HG03565 (cell line): ENCODE data around the gene SHTN1.

Experiments
- ATAC-seq: cut with Tn5 transposase; IDR thresholded peaks from one replicate; pipeline ENCODE4 v1.9.1; 2021; ENCODE audit warnings: mild to moderate bottlenecking, moderate library complexity; ENCODE audit not compliant: unreplicated experiment

The SHTN1 gene

DNA sequence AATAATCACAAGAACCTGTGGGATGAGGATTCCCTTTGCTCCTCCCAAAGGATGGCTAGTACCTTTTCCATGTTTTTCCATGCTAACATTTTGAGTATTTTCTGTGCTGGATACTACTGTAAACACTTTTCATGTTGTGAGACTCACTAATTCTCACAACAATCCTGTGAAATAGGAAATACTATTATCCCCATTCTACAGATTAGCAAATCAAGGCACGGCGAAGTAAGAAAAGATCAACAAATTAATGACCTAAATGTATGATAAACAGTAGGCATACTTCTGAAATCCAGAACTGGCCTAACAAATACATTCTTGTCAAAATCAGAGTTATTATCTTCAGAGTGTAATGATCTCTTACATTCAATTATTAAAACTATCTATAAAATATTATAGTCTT is 86.4 kb downstream of the SHTN1 start:
- ATAC-seq, result no peak

DNA sequence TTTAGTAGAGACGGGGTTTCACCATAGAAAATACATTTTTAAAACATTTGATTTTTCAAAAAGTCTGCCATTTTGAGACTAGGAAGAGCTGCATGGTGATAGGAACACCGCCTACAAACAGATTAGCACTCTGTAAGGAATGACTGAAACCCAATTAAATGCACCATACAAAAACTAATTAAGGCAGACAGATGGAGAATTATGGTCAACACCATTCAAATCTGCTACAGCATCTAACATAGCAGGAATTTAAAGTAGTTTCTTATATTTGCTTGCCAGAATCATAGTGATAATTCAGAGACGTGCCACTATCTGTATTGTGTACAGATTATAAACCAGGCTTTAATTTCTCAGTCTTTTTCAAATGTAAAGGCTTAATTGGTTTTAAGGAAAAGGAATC is 87.5 kb downstream of the SHTN1 start:
- no peak for ATAC-seq

DNA sequence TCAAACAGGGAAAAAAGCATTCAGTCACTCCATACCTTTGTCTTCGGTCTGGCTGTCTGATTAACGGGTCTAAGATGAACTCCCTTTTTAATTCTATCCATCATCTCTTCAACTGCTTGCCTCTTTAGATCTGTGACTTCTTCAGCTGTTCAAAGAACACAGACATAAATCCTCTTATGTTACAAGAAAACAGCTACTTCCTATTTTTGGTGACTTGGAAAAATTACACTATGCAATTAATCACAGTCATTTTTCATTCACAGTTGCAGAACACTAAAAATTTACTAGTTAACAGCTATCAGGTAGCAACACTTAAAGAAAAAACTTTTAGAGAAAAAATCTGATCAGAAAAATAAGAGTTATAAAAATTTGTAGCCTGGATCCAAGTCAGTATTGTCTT is 89.6 kb downstream of the SHTN1 start:
- ATAC-seq, result no peak

DNA sequence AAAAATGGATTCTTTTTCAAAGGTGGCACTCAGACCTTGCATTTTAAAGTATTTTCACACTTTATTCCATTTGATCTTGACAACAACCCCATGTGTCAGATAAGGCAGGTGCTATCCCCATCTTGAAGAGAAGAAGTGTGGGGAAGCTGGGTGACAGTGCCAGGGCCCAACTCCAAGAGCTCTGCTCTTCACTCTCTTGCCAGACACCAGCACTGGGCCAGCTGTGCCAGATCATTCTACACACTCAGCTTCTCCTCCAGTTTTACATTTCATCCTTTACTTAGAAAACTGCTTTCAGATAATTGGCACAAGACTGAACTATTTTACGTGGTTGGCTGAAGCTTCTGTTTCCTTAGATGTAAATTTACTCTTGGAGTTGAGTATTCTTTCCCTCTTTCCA is 91.3 kb downstream of the SHTN1 start:
- no peak for ATAC-seq

DNA sequence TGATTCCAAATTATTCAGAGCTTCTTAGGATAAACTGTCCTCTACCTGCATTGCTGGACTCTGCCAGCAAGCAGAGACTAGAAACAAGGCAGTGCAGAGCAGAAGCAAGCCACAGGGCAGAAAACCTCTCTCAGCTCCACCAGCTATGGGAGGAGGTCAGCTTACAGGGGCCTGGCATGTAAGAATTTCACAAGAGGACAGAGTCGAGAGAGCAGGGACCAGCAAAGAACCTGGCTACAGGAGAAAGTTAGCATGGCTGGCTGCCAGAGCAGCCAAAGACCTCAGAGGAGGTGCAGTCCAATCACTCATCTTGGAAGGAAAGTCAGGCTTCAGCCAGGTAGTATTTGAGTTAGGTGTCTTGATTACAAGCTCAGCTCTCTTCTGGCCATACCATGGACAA is 92.8 kb downstream of the SHTN1 start:
- ATAC-seq, result no peak

DNA sequence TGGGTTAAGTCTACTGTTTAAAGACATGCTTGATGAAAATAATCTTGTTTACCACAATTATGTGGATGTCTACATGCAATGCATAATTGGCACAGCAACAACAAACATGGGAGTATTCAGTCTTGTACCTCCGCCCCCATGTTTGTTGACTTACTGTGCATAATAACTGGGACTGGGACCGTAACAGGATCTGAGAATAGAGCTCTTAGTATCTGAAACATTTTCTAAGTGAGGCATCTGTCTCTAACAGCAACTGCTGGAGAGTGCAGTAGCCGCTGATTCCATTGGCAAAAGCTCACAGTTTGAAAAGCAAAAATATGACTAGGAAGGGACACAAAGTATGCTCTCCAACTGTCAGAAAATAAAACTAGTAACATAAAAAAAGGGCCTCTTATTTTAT is 94.1 kb downstream of the SHTN1 start:
- no peak for ATAC-seq

DNA sequence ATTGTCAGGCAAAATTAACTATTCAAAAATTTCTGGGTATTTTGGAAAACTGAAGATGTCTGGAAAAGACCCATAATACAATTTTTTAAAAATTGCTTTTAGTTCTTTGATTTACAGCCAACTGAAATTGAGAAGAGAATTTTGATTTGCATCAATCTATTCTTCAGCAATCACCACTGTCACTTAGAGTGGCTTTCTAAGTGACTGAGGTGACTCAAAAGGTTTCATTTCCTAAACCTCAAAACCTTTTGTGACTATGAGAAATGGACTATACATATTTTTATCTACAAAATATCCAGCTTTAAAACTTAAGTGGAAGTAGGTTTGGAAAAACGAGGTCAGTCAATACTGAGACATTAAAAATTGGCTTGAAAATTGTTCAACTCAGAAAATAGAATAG is 95.7 kb downstream of the SHTN1 start:
- ATAC-seq, result no peak

DNA sequence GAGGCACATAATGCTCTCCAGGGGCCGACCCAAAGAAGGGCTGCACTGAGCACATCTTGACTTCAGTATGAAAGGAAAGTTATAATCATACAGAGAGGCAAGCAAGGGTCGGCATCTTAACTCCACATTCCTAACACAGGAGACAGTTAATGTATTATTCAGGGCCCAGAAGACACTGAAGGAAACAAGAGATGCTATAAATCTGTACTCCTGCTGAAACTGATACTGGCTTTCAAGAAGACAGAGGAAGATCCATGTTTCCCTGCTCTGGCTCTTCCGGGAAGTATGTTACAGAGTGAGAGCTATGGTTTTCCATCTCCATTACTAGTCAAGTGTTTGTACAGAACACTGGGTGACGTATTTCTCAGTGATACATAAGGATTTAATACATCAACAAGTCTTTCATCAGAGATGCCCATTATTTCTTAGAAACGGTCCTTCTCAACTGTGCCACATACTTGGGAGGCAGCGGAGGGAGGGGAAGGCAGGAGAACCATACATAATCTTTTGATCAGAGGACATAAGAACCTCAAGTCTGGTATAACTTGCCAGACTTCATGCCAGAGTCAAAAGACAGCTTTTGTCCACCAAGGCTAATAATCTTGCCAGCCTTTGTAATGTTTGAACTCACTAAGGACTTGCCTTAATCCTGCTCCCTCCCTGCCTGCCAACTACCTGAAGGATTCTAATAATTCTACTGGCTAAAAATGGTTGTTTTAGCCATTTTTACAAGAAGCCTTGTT is 97.6 kb downstream of the SHTN1 start:
- ATAC-seq, result no peak

DNA sequence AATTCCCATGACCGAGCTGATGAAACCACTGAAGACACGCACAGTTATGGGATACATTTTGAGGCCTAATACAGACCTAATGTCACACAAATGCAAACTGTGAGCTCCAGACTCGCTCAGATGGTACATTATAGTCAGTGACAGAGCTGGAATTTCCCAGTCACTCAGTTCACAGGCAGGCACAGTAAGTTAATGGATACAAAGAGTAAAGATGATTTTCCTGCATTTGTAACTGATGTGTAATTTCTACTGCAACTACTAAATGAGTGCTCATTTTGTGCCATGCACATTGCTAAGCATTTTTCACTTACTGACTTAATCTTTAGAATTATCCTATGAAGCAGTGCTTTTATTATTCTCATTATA is 99.2 kb downstream of the SHTN1 start:
- ATAC-seq, result no peak

DNA sequence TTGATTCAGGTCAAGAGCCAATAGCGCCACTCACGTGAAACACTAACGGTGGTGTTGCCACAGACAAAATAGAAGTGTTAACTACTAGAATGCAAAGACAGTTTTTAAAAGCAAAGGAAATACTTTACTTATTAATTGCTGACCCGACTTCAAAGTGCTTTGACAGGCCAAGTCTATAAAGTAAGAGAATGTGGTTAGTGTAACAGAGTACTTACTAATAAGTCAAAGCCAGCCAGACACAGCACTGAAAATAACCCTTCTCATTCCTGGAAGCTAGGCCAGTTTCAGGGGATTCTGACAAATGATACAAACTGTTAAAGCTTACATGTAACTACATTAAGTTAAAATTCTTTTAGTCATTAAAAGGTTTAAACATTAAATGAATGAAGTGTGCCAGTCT is 105.4 kb downstream of the SHTN1 start:
- no peak for ATAC-seq

DNA sequence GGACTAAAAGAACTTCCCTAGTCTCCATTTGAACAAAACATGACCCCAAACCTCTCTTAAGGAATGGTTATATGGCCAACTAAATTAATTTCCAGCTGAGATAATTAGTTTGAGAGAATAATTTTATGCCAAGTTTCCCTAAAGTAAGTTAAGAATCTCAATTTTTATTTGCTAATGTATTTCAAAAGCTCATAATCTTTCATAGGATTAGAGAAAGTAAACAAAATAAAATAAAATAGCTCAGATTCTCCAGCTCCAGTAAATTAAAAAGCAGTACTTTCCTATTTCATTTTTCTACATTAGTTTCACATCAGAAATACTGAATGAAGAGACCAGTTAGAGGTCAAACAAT is 111.3 kb downstream of the SHTN1 start:
- no peak for ATAC-seq

DNA sequence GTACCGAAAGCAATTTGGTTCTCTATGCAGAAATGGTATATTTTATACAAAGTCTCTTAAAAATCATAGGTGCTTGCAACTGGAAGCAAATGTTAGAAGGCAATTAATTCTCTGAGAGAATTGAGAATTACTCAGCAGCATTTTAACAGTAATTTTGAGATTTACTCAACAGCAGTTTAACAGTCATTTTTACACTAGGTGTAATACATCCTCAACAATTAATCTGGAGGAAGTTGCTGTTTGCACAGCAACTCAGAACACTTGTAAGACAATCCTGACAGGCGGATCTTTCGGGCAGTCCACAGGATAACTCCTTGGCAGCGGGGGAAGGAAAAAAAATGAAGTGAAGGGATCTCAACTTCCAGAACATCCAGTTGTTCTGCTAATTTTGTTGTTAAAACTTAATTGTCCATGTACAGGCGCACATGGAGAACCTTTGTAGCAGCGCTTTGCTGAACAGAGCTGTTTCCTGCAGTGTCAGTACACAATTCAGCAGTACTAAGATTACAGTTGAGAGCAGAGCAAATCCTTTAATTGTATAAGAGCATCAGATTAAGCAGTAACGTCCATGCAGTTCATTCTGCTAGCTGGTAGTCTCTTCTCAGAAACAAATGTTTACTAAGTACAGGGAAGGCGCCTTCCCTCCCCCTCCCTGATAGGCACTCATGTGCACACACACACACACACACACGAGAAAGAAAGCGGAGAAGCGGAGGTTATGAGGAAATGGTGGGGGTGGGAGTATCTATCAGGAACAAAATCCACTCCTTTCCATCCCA is 111.9 kb downstream of the SHTN1 start:
- ATAC-seq, result no peak

DNA sequence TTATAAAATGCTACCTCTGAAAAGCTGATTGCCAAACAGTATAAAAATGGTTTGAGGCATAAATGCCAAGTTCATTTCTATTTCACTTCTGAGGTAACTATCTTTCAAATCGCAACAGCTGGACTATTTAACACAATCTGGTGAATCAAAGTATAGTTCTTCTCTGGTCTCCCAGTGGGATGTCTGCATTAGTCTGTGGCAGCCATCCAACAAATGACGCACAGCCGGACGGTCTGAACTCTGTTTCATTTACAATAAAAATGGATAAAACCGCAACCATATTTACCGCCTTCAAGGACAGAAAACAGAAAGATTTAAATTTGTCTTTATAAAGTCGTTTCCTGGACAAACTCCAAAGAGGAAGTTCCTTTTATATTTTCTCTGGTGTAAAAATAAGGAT is 113.8 kb downstream of the SHTN1 start:
- no peak for ATAC-seq

DNA sequence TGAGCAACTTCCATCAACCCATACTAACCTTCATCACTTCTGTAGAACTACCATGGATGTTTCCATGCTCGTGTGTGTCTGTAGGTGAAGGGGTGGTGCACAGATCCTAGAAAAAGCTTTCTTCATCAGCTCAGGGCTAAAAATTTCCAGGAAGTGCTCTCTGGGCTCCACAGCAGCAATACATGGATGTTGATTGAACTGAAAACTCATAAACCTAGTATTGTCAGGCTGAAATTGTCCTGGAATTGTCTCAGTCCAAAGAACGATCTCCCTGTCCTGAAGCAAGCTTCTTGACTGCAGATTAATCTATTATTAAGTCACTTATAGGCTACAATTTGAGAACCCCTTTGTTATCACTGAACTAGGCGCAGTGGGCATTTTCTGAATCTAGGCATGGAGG is 115.9 kb downstream of the SHTN1 start:
- ATAC-seq, result no peak

DNA sequence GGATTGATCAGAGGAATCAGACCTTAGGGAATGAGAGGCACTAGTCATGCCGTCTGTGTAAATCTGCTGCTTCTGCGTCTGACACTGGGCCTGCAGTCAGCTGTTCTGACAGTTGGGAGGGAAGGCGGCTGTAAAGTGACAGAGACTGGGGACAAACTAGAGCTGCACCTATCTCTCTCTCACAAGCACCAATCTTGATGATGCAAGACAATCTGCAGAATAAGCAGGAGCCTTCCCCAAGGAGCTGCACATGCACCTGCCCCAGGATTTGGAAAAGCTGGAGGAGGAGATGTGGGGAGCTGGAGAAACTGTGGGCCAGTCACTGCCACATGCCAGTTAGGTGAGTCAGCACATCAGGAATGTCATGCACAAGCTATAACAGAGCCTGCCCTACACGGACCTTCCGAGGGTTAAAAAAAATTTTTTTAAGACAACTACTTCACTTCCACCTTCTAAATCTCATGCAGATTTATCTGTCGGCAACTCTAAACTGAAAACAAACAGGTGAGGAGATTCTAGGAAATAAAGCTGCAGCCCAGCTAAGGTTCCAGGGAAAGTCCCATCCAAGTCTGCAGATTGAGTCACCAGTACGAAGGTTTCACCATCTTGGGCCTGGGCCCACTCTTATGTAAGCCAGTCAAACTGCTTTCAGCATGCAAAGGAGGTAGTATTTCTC is 116.5 kb downstream of the SHTN1 start:
- ATAC-seq, result no peak

DNA sequence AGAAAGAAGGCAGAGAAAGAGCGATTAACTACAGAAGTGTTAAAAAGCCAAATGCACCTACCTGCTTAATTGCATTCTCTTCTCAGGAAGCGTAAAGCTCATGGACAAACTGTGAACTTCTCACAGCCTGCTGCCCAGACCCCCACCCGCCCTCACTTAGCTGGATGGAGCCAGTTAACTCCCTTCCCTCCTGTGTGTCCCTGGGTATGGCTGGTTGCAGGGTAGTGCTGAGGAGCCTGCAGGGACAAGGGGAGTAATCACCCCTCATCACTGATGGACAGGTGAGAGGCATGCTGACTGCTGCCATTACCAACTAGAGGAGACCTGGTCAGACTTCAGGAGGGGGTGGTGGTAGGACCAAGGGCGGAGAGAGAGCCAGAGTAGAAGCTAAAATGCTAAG is 118.2 kb downstream of the SHTN1 start:
- ATAC-seq, result no peak

DNA sequence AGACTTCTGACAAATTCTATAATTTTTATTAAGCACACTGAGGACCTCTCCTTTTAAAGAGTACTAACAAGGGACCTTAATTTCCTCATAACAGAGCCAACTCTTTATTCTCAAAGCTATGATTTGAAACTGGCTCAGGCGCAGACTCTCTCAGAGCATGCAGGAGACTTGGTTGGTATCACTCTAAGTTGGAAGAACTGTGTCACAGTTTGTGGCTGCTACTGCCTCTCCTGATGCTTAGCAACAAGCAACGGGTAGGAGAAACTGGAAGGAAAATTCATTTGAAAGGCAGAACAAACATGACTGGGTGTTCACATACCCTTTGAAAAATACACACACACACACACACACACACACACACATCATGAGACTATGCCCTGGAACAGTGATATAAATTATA is 122.3 kb downstream of the SHTN1 start:
- ATAC-seq, result no peak

DNA sequence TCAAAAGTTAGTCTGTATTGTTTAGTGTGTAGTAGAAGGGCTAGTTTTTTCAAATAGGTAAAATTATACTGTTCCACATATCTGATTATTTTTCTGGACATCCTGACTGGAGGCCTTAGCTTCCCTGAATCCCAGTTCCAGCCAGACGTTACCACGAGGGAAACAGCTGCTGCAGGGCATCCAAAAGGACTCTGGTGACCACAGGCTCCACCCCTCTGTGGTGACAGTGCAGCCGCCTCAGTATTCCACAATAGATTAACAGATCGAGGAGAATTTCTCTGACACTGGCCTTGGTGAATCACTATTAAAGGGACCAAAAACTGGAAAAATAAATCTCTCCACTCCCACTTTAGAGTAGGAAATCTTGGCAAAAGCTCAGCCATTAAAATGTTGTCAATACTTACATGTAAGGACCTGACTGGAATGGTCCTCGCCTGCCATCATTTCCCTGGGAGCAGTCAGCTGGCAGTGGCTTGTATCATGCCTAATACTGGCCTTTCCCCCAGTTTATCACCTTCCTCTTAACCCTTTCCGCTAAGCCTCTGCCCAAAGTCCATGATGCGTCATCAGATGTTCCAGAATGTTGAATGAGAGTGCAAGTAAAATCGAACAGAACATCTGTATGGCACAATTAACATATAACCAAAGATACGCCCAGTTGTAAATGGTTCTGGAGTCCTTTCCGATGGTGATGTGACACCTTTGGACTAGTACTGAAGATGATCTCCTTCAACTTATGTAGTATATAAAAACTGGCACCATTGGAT is 124.1 kb downstream of the SHTN1 start:
- ATAC-seq, result no peak

DNA sequence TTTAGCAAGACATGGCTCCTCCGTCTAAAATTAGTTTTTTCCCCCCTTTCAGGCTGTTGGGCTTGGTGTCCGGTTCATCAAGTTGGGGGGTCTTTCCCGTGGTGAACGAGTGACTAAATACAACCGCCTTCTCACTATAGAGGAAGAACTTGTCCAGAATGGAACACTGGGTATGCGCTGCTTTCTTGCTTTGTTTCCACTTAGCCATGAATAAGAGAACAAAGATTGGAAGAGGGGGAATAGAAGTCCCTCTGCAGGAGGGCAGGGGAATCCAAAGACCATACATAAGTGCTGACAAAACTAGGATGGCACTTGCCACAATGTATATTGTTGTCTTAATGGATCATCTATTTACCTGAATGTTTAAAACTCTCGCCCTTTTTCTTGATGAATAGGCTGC is 125.2 kb downstream of the SHTN1 start:
- no peak for ATAC-seq

DNA sequence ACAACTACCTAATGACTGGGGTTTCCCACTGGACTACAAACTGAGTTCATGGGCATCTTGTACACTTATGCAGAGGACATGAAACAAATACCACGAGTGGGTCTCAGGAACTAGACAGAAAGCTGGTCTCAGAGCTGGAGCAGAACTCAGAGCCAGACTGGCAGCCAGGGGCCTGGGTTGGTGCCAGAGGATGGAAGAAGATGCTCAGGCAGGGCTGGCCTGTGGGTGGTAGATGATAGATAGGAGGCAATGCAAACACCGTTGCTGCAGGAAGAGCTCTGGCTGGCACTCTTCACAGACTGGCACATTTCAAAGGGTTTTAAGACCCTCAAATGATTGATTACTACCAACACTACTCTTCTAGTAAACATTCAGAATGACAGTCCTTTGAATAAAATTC is 126.9 kb downstream of the SHTN1 start:
- no peak for ATAC-seq

DNA sequence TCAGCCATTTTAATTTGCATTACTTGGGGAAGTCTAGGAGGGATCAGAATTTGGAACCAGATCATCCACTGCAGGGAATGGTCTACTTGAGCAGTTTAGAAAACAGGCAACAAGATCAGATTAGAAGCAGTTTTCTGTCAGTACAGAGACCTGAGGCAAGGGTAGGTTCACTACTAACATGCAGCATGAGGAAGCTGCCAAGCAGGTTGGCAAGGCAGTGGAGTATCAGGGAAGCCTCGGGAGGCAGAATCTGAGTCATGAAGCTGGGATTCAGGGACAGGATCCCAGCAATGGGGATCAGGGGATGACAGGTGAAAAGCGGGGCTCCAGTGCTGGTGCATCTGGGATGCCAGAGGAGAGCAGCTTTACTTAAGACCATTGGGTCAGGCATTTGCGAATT is 127.6 kb downstream of the SHTN1 start:
- ATAC-seq, result no peak

DNA sequence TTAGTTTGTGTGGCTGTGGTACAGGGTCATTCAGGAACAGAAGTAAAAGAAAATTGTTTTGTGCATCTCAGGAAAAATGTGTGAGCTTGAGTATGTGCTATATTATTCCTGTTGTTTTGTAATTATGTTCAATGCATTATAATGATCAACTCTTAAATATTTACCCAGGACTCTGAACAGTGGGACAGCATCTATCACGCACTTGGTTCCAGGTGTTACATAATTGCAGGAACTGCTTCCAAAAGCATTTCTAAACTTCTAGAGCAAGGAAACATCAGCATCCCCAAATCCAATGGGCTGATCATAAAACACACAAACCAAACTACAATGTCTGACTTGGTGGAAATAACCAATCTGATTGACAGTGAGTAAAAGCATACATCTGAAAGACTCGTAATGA is 129.1 kb downstream of the SHTN1 start:
- no peak for ATAC-seq
